Motor neuron (in vitro differentiated cells): ENCODE measurements around the gene ZRANB1. TPM values are rescaled to one million over a fixed set of nuclear protein-coding genes. Genes with fewer than 3 reads are reported as not detected.

Experiments used
- ATAC-seq, 8 experiments: fragments of 200-7000 bp; cut with Tn5 transposase; replicated peaks in 6 of 8; 2 replicates each; pipeline ENCODE4 v1.8.0; 2021; ENCODE audit warnings: mild to moderate bottlenecking in 8 of 8, moderate library complexity in 8 of 8
- H3K27ac ChIP-seq, 2 donors: fragments of 250-450 bp; sonication (Bioruptor Pico); 2 replicates each; pipeline ENCODE4 v1.9.0; 2021; ENCODE audit warnings: antibody characterized with exemption in 2 of 2, mild to moderate bottlenecking in 2 of 2, moderate library complexity in 1 of 2
- H3K4me1 ChIP-seq, 2 donors: fragments of 250-450 bp; sonication (Bioruptor Pico); replicated peaks in 1 of 2; 2 replicates each; pipeline ENCODE4 v1.6.1; 2021; ENCODE audit warnings: antibody characterized with exemption in 2 of 2, mild to moderate bottlenecking in 2 of 2, moderate library complexity in 1 of 2
- H3K4me3 ChIP-seq, 5 donors: fragments of 250-450 bp; sonication (Bioruptor Pico); 2 replicates each; pipeline ENCODE4 v1.9.0; 2021; ENCODE audit warnings: antibody characterized with exemption in 5 of 5, mild to moderate bottlenecking in 5 of 5, moderate library complexity in 4 of 5
- WGBS, 10 experiments: fragments of 450-650 bp; shearing (Covaris generic); methylation state at CpG; one replicate each; pipeline ENCODE4 v1.0.0; 2022; 5-methylcytosine and 5-hydroxymethylcytosine counted together
- in situ Hi-C, 9 experiments: fragments of 400-800 bp; cut with MboI; loops; one replicate each; pipeline ENCODE4 v1.15.0; 2021; ENCODE audit warnings: low sequenced_read_pairs in 9 of 9, low pct_unique_long_range_greater_than_20kb in 2 of 9; ENCODE audit not compliant: unreplicated experiment in 9 of 9
- total RNA-seq, 8 experiments: library from RNA; unstranded; fragments of 300-600 nt; gene quantifications; 2 replicates each; pipeline versions ENCODE4 v1.2.3 to v1.2.4, GENCODE V29; 2022

ZRANB1 gene
- total RNA-seq, 8 experiments from 2014 or later = 13.7 to 29.1 (median 23.7) TPM

DNA sequence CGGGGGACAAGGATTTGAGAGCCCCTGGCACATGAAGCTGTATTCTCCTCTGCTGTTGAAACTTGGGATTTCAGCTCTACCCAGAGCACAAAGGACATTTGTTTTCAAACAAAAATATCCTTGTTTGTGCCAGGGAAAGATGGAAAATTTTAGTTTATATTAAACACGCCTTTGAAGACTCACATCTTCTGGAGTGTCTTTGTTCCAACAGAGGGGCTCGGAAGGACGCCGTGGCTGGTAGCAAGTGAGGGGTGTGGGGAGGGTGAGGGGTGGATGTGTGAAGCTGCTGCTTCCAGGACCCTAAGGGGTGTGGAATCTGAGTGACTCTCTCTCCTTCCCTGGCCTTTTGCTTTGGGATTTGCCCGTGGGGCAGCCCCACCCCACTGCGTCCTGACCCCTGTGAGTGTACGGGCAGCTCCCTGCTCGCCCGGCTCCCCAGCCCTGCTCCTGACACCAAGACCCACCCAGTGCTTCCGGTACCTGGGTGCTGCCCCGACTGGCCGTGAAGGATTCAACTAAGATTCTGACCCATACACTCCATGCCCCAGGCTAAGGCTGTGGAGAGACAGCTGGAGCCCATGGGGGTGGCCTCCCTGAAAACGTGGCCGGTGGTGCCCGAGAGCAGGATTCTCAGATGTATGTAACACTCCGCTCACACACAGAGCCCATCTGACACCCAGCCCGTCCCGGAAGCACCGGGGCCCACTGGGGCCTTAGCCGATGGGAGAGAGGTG lies 59.6 kb downstream of the ZRANB1 start:
- Histone ChIP-seq H3K27ac (peak overlapping the region; percentile 40 to 51), H3K4me3 (no peak overlapping the region), H3K4me1 (peaks cover 22 to 28% of the 10 kb centered on the region in 2 donors)
- peak in 3 of 8 experiments; percentile 67 to 80 (median 74) for ATAC-seq
- WGBS, 10 experiments = 0 to 90% (median 67%) methylated on average over 2 to 3 of the region's 21 CpGs; no CpG with 5 or more reads in 5 of the 10 experiments
- in situ Hi-C loops = no loop called here

DNA sequence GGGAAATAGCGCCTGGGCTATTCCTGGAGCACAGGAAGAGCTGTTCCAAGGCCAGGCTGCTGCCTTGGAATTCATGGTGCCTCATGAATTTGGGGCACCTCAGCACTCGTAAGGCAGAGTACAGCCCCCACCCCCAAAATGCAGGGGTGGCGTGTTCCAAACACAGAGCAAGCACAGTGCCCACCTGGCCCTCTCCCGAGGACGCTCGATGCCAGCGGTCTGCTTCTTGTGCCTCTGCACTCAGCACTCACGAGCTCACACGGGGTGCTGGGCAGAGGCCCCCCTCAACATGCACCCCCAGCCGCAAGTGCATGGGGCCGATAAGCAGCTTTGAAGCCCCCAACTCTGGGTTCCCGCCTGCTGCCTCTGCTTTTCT lies 60.1 kb downstream of the ZRANB1 start:
- ATAC-seq = no peak
- in situ Hi-C loops = no loop called here
- Histone ChIP-seq H3K4me1 (peaks cover 28 to 33% of the 10 kb centered on the region in 2 donors), H3K4me3 (no peak overlapping the region), H3K27ac (no peak overlapping the region)
- 60 to 100% (median 92%) methylated on average over 1 to 5 of the region's 12 CpGs; no CpG with 5 or more reads in 5 of the 10 experiments for WGBS, 10 experiments

DNA sequence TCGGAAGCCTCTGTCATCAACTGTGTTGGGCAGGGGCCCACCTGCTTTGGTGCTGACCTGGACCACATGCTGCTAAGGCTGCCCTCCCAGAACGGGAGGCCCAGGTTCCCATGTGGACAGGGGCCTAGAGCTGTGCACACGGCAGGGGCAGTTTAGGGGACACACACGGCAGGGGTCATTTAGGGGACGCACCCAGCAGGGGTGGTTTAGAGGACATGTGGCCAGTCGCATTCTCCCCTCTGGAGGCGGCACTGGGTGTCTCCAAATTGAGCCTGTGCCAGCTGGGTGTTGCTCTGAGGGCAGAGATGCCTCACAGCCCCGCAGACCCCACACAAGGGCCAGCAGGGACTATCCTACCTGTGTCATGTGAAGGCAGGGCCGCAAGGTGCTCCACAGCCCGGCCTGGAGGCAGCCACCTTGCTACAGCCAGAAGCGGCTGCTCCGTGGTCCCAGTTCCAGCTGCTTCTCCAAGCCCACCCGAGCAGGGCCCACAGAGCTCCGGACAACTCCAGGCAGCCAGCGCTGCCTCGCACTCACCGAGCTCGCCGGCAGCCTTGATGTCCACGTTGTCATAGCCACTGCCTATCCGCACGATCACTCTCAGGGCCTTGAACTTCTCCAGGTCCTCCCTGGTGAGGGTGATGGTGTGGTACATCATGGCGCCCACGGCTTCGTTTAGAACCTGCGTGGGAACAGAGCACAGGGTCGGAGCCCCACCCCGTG lies 60.7 kb downstream of the ZRANB1 start:
- Histone ChIP-seq H3K4me3 (no peak overlapping the region), H3K27ac (no peak overlapping the region), H3K4me1 (peaks cover 33 to 39% of the 10 kb centered on the region in 2 donors)
- WGBS, 10 experiments = 60 to 92% (median 74%) methylated on average over 1 to 5 of the region's 28 CpGs; no CpG with 5 or more reads in 5 of the 10 experiments
- no peak for ATAC-seq
- in situ Hi-C loops = no loop called here

DNA sequence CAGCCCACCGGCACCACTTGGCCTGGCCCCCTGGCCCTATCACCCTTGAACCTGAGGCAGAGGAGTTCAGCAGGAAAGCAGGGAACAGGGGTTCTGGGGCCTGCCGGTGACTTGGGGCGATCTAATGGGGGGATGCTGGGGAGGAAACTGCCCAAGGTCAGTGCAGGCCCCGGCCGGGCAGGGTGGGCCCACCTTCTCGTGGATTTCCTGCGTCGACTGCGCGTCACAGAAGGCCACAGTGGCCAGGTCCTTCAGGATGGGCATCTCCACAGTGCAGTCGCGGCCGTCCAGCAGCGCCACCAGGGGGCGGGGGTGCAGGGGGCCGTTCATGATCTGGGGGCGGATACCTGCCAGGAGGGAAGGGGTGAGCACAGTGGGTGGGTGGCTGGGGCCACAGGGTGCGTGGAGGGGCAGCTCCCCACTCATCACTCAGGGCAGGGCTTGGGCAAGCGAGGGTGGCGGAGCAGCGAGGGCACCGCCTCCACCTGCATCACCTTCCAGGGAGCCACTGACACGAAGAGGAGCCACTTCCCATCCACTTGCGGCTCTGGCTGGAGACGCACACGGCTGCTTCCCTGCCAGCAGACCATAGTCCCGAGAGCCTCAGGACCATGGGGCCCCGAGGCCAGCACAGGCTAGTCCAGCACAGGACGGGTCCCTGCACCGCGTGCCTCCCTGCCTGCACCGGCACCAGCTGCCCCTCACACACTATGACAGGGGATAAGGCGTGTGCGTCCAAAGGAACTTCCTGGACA lies 61.4 kb downstream of the ZRANB1 start:
- H3K4me1 ChIP-seq = peaks cover 41 to 45% of the 10 kb centered on the region in 2 donors
- in situ Hi-C loops = no loop called here
- H3K27ac ChIP-seq = no peak overlapping the region
- no peak for ATAC-seq
- 93% methylated on average over 3 of the region's 34 CpGs; no CpG with 5 or more reads in 9 of the 10 experiments for WGBS, 10 experiments
- H3K4me3 ChIP-seq = no peak overlapping the region

DNA sequence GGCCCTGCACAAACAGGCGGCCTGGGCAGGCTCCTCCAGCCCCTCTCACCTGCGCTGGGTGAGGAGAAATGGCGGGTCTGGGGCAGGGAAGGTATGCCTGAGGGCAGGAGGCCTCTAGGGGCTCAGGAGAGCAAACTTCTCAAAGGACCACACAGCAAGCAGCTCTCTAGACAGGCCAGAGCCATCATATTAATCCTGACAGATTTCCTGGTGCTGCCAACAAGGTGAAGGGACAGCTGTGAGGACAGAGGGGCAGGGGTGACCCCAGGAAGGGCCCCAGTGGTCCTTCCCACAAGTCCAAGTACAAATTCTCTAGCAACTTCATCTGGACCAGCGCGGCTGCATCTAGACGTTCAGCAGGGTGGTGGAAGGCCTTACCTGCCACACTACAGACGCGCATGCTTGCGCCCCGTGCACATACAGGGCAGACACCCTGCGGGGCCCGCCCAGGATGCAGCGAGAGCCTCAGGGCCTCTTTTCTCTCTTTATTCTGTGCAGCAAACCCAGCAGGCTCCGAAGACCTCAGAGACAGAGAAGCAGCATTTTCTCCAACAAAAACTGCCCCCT lies 62.1 kb downstream of the ZRANB1 start:
- Histone ChIP-seq H3K4me1 (peaks cover 45 to 46% of the 10 kb centered on the region in 2 donors), H3K27ac (no peak overlapping the region), H3K4me3 (no peak overlapping the region)
- WGBS, 10 experiments = 80 to 100% (median 100%) methylated on average over 1 to 4 of the region's 14 CpGs; no CpG with 5 or more reads in 5 of the 10 experiments
- in situ Hi-C loops = no loop called here
- no peak for ATAC-seq

DNA sequence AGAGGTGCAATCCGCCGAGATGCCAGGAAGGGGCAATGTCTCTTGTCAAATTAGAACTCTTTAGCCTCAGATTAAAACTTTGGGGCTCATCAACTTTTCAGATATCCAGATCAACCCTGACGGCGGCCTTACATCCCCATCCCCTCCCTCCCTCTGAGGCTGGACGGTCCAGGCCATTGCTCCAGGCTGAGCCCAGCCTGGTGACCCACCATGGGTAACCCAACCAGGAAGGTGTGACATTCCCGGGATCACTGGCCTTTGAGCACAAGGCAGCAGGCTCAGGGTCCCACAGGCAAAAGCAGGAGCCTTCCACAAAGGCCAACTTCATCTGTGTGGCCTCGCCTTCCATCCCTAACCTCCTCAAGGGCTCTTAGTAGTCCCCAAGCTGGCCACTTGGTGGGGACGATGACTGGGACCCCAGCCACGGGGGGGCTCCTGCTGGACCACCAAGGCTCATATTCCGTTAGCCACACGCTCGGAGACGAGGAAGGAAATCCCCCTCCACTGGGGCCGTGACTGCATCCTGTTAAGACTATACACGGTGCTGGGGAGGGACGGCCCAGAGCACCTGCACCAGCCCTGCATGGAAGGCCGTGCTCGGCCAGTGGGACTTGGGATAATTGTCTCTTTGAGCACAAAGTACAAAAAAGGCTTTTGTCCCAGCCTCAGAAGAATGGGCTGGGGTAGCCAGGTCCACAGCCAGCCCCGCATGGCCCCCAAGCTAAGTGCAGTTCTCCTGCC lies 62.8 kb downstream of the ZRANB1 start:
- no peak overlapping the region for H3K4me3 ChIP-seq
- whole genome bisulfite sequencing, 10 experiments = 92 to 100% (median 98%) methylated on average over 1 to 7 of the region's 19 CpGs; no CpG with 5 or more reads in 6 of the 10 experiments
- ATAC-seq = no peak
- H3K4me1 ChIP-seq = peaks cover 45 to 53% of the 10 kb centered on the region in 2 donors
- in situ Hi-C loops = no loop called here
- no peak overlapping the region for H3K27ac ChIP-seq

DNA sequence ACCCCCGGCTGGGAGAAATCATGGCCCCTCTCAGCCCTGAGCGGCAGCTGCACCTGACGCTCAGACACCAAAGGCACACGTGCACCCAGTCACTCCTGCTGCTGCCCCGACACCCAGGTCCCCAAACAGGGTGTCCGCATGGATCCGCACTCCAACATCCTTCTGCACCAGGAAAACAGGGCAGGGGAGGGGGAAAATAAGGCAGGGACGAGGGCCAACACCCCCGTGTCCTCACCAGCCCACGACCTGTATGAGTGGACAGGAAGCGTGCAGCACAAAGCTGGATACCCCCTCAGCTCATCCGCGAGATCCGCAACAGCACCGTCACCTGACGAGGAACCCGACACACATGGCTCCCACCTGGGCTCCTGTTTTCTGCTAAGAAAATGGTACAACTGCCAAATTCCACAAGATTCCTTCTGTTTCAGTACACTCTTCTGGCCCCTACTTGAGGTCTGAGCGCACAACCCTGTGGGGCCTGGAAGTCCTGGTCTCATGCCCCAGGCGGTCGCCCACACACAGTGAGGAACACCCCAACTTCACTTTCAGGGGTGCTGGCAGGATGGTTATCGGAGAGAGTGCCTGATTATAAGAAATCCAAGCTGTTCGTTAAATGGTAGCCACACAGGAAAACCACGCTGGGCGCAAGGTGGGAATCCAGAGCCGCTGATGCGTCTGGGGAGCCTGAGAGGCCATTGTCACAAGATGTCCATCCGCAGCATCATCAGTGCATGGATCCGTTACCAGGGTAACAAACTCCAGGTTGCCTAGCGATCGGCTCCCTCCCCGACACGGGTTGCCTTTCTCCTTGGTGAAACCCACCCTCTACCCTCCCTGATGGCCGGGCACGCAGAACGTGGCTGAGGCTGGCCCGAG lies 63.6 kb downstream of the ZRANB1 start:
- in situ Hi-C loops = no loop called here
- WGBS, 10 experiments = 70 to 98% (median 91%) methylated on average over 2 to 13 of the region's 36 CpGs; no CpG with 5 or more reads in 2 of the 10 experiments
- no peak overlapping the region for H3K4me3 ChIP-seq
- H3K27ac ChIP-seq = peak overlapping the region; percentile 78 to 80
- peak in 1 of 8 experiments; percentile 41 for ATAC-seq
- peaks cover 41 to 52% of the 10 kb centered on the region in 2 donors for H3K4me1 ChIP-seq

DNA sequence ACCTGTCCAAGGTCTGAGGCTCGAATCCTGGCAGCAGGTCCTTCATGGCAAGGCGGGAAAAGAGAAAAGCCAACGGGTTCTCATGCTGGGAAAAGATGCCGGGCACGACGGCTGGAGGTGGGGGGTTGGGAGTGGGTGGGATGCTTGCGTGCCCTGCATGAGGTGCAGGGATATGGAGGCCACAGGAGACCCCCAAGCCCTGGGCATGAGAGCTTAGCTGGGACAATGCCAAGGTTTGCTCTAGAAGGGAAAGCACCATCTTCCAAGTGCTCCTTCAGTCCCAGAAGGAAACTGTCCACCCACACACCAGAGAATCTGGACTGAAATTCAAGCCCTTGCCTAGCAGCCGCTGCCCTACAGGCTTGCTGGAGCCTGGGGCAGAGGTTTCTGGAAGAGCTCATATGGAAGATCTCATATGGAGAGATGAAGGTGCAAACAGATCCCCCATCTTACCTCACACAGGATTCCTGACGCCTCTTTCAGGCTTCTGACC lies 64.3 kb downstream of the ZRANB1 start:
- peak overlapping the region; percentile 78 to 80 for H3K27ac ChIP-seq
- WGBS, 10 experiments = 100% methylated on average over 1 to 2 of the region's 9 CpGs; no CpG with 5 or more reads in 7 of the 10 experiments

DNA sequence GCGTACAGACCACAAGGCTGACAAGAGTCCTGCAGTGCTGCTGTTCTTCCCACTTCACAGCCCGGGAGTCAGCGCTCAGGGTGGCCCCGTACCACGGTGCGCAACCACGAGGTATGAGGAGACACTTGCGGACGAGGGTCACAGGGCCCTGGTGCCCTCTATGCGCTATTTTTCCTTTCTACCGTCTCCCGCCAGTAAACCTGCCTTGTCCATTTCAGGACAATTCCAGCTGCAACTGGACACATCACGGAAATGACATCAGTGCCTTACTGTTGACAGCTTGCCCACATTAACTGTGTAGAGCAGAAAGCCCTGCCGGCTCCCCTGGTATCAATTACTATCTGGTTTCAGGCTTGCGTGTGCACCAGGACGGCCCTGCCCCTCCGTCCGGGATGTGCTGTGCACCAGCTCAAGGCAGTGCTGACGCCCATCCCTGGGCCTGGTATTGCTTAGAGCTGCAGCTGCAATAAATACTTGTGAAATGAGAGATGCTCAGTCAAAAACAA lies 65.1 kb downstream of the ZRANB1 start:
- WGBS, 10 experiments = 0 to 95% (median 56%) methylated on average over 1 to 13 of the region's 19 CpGs; no CpG with 5 or more reads in 2 of the 10 experiments
- in situ Hi-C loops = no loop called here
- peaks cover 29 to 45% of the 10 kb centered on the region in 2 donors for H3K4me1 ChIP-seq
- peak overlapping the region; percentile 78 to 80 for H3K27ac ChIP-seq
- peak; percentile 69 to 95 (median 86) for ATAC-seq
- H3K4me3 ChIP-seq = no peak overlapping the region

More for the DNA sequence above, 64.3 kb downstream of the ZRANB1 start:
- peaks cover 34 to 46% of the 10 kb centered on the region in 2 donors for H3K4me1 ChIP-seq
- no peak for ATAC-seq
- in situ Hi-C loops = no loop called here
- no peak overlapping the region for H3K4me3 ChIP-seq

DNA sequence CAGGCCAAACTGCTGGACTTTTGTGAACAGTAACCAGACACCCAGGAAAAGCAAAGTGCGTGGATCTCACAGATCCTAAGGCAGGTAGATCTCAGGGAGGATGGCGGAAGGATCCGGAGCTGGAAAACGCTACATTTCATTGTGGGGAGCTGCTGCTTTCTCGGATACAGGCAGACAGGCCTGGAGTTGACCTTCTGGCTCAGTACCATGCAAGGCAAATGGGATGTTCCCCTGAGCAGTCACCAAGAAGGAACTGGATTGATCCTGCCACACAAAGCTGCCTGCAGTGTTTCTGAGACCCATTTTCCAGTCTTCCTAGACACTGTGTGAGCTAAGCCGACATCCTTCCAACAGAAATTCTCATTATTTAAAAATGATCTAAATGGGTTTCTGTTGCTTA lies 65.5 kb downstream of the ZRANB1 start:
- peak; percentile 5 to 70 (median 50) for ATAC-seq
- in situ Hi-C loops = no loop called here
- 42 to 100% (median 92%) methylated on average over 3 to 5 of the region's 6 CpGs; no CpG with 5 or more reads in 4 of the 10 experiments for WGBS, 10 experiments
- Histone ChIP-seq H3K4me1 (peaks cover 29 to 45% of the 10 kb centered on the region in 2 donors), H3K4me3 (no peak overlapping the region), H3K27ac (peak overlapping the region; percentile 78 to 80)
